Ishikawa (cell line): ENCODE measurements around the gene MTMR10.

Experiments
- CEBPB ChIP-seq: IDR thresholded peaks from 2 replicates; pipeline ENCODE4 v1.6.1; 2012
- EP300 ChIP-seq: IDR thresholded peaks from 2 replicates; pipeline ENCODE4 v1.6.1; 2012; ENCODE audit warnings: borderline replicate concordance
- MAX ChIP-seq: IDR thresholded peaks from 2 replicates; pipeline ENCODE4 v1.6.1; 2012
- RAD21 ChIP-seq: IDR thresholded peaks from 2 replicates; pipeline ENCODE4 v1.6.1; 2012; ENCODE audit warnings: low read depth
- TAF1 ChIP-seq: IDR thresholded peaks from 2 replicates; pipeline ENCODE4 v1.6.1; 2012; ENCODE audit warnings: low read depth, mild to moderate bottlenecking
- TCF12 ChIP-seq: IDR thresholded peaks from 2 replicates; pipeline ENCODE4 v1.6.1; 2012; ENCODE audit warnings: low read depth
- TEAD4 ChIP-seq: IDR thresholded peaks from 2 replicates; pipeline ENCODE4 v1.6.1; 2012
- USF1 ChIP-seq: IDR thresholded peaks from 2 replicates; pipeline ENCODE4 v1.6.1; 2012

DNA sequence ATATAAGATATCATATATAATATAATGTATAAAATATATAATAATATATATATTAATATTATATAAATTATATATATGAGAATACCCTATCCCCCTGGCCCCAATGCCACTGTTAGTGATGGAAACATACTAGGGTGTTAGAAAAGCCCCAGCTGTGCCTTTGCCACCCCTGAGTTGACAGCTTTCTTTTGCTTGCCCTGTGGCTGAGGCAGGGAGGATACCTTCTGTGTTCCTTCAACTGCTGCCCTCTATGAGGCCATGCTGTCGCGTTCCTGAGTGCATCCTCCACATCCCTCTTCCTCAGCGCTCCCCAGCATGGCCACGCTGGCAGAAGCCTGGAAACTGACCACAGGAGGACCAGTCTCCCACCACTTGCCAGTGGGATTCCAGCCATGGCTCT lies 61.4 kb downstream of the MTMR10 start:
- TF ChIP-seq USF1 = no peak
- no peak for TF ChIP-seq TEAD4
- no peak for TF ChIP-seq EP300
- no peak for TF ChIP-seq CEBPB
- no peak for TF ChIP-seq TCF12
- no peak for TF ChIP-seq MAX
- TF ChIP-seq TAF1 = no peak
- TF ChIP-seq RAD21 = no peak
